GM12878 (cell line): ENCODE results near the gene RAPGEF1. TPM values are rescaled to one million over a fixed set of nuclear protein-coding genes. Genes with fewer than 3 reads are reported as not detected.

ENCODE experiments used
- ATAC-seq: fragments of 200-7000 bp; cut with Tn5 transposase; 3 replicates; pipeline ENCODE4 v1.9.1; 2020; ENCODE audit warnings: mild to moderate bottlenecking, moderate library complexity
- BruUV-seq: library from RNA; stranded (reverse); fragments of 400-500 nt; replicated peaks from 2 replicates; lab custom pipeline; 2021; lab: Mats Ljungman, UMichigan
- CTCF ChIA-PET: fragments of 300-600 bp; sonication (Branson Sonifier 250); formaldehyde crosslinking; extraction: SDS; loops from one replicate; lab custom pipeline; 2021; ENCODE audit warnings: inconsistent platforms; lab: Yijun Ruan, JAX
- POLR2A ChIA-PET: fragments of 350-600 bp; formaldehyde crosslinking; extraction: SDS; loops from one replicate; lab custom pipeline; 2021; ENCODE audit warnings: inconsistent platforms; lab: Charles Lee
- RAD21 ChIA-PET: fragments of 300-600 bp; sonication (Branson Sonifier 250); formaldehyde crosslinking; loops from one replicate; lab custom pipeline; 2023; ENCODE audit warnings: antibody characterized with exemption; ENCODE audit not compliant: unreplicated experiment; lab: Charles Lee
- SMC1A ChIA-PET: fragments of 300-600 bp; sonication (Branson Sonifier 250); formaldehyde crosslinking; loops from one replicate; lab custom pipeline; 2023; ENCODE audit not compliant: unreplicated experiment, uncharacterized antibody; lab: Charles Lee
- DNase-seq: peaks from one replicate; pipeline ENCODE4 v3.0.0-alpha.2; 2011; ENCODE audit warnings: low read depth, low spot score
- FAIRE-seq: peaks from 3 replicates; lab custom pipeline; 2011; peaks lifted over from hg19 to GRCh38; lab: Jason Lieb, UNC
- H2AFZ ChIP-seq: 2 replicates; pipeline ENCODE4 v1.6.0; 2011; ENCODE audit warnings: low read depth, low read length, control low read depth; ENCODE audit not compliant: control insufficient read depth
- H3K27ac ChIP-seq: 2 replicates; pipeline ENCODE4 v1.5.1; 2011; ENCODE audit warnings: control low read depth; ENCODE audit not compliant: control insufficient read depth, insufficient read depth
- H3K27me3 ChIP-seq, 2 experiments: replicated peaks in 1 of 2; 2 replicates each; pipeline versions ENCODE4 v1.6.0 to v1.6.1; 2011; ENCODE audit warnings: low read length in 1 of 2; ENCODE audit not compliant: control insufficient read depth in 2 of 2, insufficient read depth in 2 of 2
- H3K36me3 ChIP-seq, 2 experiments: 2 replicates each; pipeline ENCODE4 v1.5.1; 2011; ENCODE audit warnings: low read length in 1 of 2; ENCODE audit not compliant: control insufficient read depth in 2 of 2, insufficient read depth in 2 of 2
- H3K4me1 ChIP-seq: 2 replicates; pipeline ENCODE4 v1.6.1; 2011; ENCODE audit warnings: mild to moderate bottlenecking, low read length, moderate library complexity, mixed read lengths; ENCODE audit not compliant: control insufficient read depth, insufficient read depth
- H3K4me2 ChIP-seq: 2 replicates; pipeline ENCODE4 v1.6.0; 2011; ENCODE audit warnings: control low read depth; ENCODE audit not compliant: control insufficient read depth, insufficient read depth
- H3K4me3 ChIP-seq: fragments of 200-600 bp; sonication (generic); 2 replicates; pipeline ENCODE4 v1.5.1; 2016
- H3K79me2 ChIP-seq: 2 replicates; pipeline ENCODE4 v1.6.0; 2011; ENCODE audit warnings: low read length; ENCODE audit not compliant: control insufficient read depth, insufficient read depth
- H3K9ac ChIP-seq: 2 replicates; pipeline ENCODE4 v1.8.0; 2011; ENCODE audit warnings: low read length, control low read depth, mixed read lengths; ENCODE audit not compliant: control insufficient read depth, insufficient read depth
- H3K9me3 ChIP-seq: replicated peaks from 3 replicates; pipeline ENCODE4 v1.5.1; 2011; ENCODE audit warnings: mild to moderate bottlenecking, low read length; ENCODE audit not compliant: control insufficient read depth, insufficient read depth
- H4K20me1 ChIP-seq: 2 replicates; pipeline ENCODE4 v1.6.0; 2011; ENCODE audit not compliant: control insufficient read depth, insufficient read depth
- CBX3 ChIP-seq: fragments of 200-600 bp; sonication (generic); IDR thresholded peaks from 2 replicates; pipeline ENCODE4 v1.6.1; 2016; ENCODE audit warnings: low read depth, borderline replicate concordance
- CHD2 ChIP-seq: IDR thresholded peaks from 2 replicates; pipeline ENCODE4 v1.6.1; 2011; ENCODE audit warnings: low read depth, low read length, improper control_type of control experiment, borderline replicate concordance
- ETV6 ChIP-seq, 2 experiments: fragments of 450-650 bp in 1 of 2; IDR thresholded peaks in 1 of 2; conservative IDR thresholded peaks in 1 of 2; 2 replicates each; pipeline ENCODE4 v1.6.1; 2014; ENCODE audit warnings: antibody characterized with exemption in 1 of 2, borderline replicate concordance in 1 of 2, low read depth in 1 of 2, mild to moderate bottlenecking in 1 of 2, moderate library complexity in 1 of 2
- MEF2B ChIP-seq: fragments of 450-650 bp; IDR thresholded peaks from 2 replicates; pipeline ENCODE4 v1.6.1; 2018; ENCODE audit warnings: mild to moderate bottlenecking, moderate library complexity; ENCODE audit not compliant: partially characterized antibody, poor library complexity, severe bottlenecking
- RAD51 ChIP-seq: fragments of 450-650 bp; IDR thresholded peaks from 2 replicates; pipeline ENCODE4 v1.6.1; 2016; ENCODE audit warnings: moderate library complexity, mild to moderate bottlenecking, inconsistent platforms
- RUNX3 ChIP-seq: IDR thresholded peaks from 2 replicates; pipeline ENCODE4 v1.6.1; 2012; ENCODE audit warnings: low read length, inconsistent platforms
- SMAD5 ChIP-seq: IDR thresholded peaks from 2 replicates; pipeline ENCODE4 v1.6.1; 2016; ENCODE audit warnings: antibody characterized with exemption, low read depth
- YY1 ChIP-seq: IDR thresholded peaks from 2 replicates; pipeline ENCODE4 v1.6.1; 2011; ENCODE audit warnings: low read depth, mild to moderate bottlenecking, low read length
- WGBS: methylation state at CpG from one replicate; pipeline ENCODE4 v1.1.6; 2016; ENCODE audit warnings: low lambda C conversion rate; ENCODE audit not compliant: insufficient replicate concordance, insufficient coverage; ENCODE audit errors: missing lambda C conversion rate; 5-methylcytosine and 5-hydroxymethylcytosine counted together
- in situ Hi-C: fragments of 300-500 bp; cut with MboI; formaldehyde crosslinking; loops from 9 replicates; pipeline ENCODE4 v1.14.3; 2018; ENCODE audit warnings: mixed read lengths
- intact Hi-C: fragments of 100-400 bp; cut with micrococcal nuclease; formaldehyde crosslinking; loops from one replicate; pipeline ENCODE4 v1.14.2; 2022; ENCODE audit not compliant: unreplicated experiment
- polyA plus RNA-seq, 11 experiments: library from polyadenylated mRNA; depleted of rRNA in 4 of 11; unstranded in 6 of 11; stranded (reverse) in 5 of 11; fragments of >200 nt; fragmentation: Nextera tagmentation in 4 of 11; fragmentation: Illumina TruSeq in 1 of 11; extraction: Ambion mirVana in 4 of 11; extraction: Trizol in 1 of 11; gene quantifications; 1 replicate in 1 of 11; 2 replicates in 10 of 11; pipeline versions ENCODE4 v1.2.1 to v1.2.3, GENCODE V29; 2011 to 2016; ENCODE audit warnings: inconsistent platforms in 2 of 11, missing spikeins in 2 of 11, low read depth in 1 of 11
- total RNA-seq, 4 experiments: library from RNA; depleted of rRNA in 3 of 4; stranded (reverse); fragments of >200 nt in 3 of 4; fragmentation: Illumina TruSeq in 1 of 4; extraction: Trizol in 1 of 4; gene quantifications; 2 replicates each; pipeline versions ENCODE4 v1.2.1 to v1.2.3, GENCODE V29; 2013 to 2021
- TF ChIP-seq, protein P1 (sequence below): IDR thresholded peaks from 2 replicates; pipeline ENCODE4 v1.6.1; 2012; ENCODE audit warnings: low read depth, low read length, improper control_type of control experiment
- TF ChIP-seq, protein P2 (sequence below): fragments of 450-650 bp; IDR thresholded peaks from 2 replicates; pipeline ENCODE4 v1.6.1; 2016; ENCODE audit warnings: mild to moderate bottlenecking

The RAPGEF1 gene
- total and polyA plus RNA-seq, 10 of the 15 experiments (the other 5 are each of a cell fraction or from before 2014, with no cell fraction given) = 0.42 to 113 (median 45.9) TPM

DNA sequence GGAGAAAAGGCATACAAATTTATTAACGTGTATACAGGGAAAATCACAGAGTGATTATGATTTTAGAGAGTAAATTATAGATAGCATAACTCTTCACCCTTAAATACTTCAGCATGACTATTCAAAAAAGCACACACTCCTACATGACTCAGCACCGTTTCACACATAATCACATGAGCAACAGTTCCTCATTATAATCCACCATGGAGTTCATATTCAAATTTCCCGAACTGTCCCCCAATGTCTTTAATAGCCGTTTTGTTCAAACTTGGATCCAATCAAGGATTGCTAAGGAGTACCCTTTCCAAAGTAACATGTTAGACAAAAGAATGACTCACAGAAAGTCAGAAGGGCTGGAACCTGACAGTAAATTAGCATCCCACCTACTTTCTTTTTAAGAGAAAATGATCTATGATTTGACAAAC lies 32.1 kb downstream of the RAPGEF1 start (continued):
- TF ChIP-seq ETV6 (conservative IDR thresholded peaks at IDR 0.05 in 1 of 2, IDR thresholded peaks at IDR 0.05 in 1 of 2; ENCODE audit: borderline replicate concordance in 1 of 2, low read depth in 1 of 2) (no peak), RUNX3 (no peak), YY1 (no peak), MEF2B (no peak), RAD51 (peak; percentile 85), CBX3 (no peak)
- TF ChIP-seq, protein P1, sequence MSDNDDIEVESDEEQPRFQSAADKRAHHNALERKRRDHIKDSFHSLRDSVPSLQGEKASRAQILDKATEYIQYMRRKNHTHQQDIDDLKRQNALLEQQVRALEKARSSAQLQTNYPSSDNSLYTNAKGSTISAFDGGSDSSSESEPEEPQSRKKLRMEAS = no peak

DNA sequence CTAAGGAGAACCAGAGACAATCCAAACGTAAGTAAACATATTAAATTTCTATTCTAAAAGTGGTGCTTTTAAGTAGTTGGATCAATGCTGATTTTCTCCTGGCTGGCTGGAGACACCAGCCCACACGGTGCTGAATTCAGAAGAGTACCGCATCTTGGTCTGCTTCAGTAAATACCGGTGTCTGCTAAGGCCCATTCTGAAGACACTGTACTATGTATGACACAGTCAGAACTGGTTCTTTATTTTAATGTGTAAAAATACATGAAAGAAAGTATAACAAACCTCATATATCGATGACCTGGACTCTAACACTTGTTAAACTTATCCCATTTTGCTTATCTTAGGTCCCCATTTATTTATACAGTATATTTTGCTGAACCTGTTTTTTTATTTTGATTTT lies 32.8 kb downstream of the RAPGEF1 start:
- FAIRE-seq = no peak

More for the DNA sequence above, 32.8 kb downstream of the RAPGEF1 start:
- Histone ChIP-seq H3K36me3 (peaks cover 0 to 5% of the 10 kb centered on the region in 2 experiments; a peak in 1 of 4 replicates), H3K79me2 (peaks cover 100% of the 10 kb centered on the region), H4K20me1 (no peaks in the 10 kb centered on the region), H2AFZ (no peak overlapping the region), H3K4me2 (peak overlapping the region; percentile 41), H3K9me3 (no peaks in the 10 kb centered on the region), H3K27me3 (no peaks in the 10 kb centered on the region), H3K4me3 (peak overlapping the region; percentile 37; the same call in 1 of the 2 replicates), H3K27ac (peak overlapping the region; percentile 83), H3K9ac (peak overlapping the region; percentile 53), H3K4me1 (peaks cover 69% of the 10 kb centered on the region)
- ChIA-PET POLR2A (interaction anchor here (1.0 to 17.2 kb wide), 4 partner anchors 12 to 85 kb away, joined by 3 to 291 read pairs (median 60); partner anchors contain the start of gene RAPGEF1), SMC1A (interaction anchor here (0.8 to 11.5 kb wide), 5 partner anchors 14 to 48 kb away, joined by 3 to 416 read pairs (median 52); no protein-coding TSS in a partner anchor), CTCF (interaction anchor here (5.6 to 8.3 kb wide), 2 partner anchors 20 to 29 kb away, joined by 53 to 73 read pairs; no protein-coding TSS in a partner anchor), RAD21 (interaction anchor here (1.1 to 13.0 kb wide), 4 partner anchors 25 to 85 kb away, joined by 3 to 362 read pairs (median 33); partner anchors contain the start of gene RAPGEF1)
- ATAC-seq = no peak
- 41% methylated on average over 5 of the region's 5 CpGs for WGBS
- no peak for DNase-seq
- TF ChIP-seq, protein P2, sequence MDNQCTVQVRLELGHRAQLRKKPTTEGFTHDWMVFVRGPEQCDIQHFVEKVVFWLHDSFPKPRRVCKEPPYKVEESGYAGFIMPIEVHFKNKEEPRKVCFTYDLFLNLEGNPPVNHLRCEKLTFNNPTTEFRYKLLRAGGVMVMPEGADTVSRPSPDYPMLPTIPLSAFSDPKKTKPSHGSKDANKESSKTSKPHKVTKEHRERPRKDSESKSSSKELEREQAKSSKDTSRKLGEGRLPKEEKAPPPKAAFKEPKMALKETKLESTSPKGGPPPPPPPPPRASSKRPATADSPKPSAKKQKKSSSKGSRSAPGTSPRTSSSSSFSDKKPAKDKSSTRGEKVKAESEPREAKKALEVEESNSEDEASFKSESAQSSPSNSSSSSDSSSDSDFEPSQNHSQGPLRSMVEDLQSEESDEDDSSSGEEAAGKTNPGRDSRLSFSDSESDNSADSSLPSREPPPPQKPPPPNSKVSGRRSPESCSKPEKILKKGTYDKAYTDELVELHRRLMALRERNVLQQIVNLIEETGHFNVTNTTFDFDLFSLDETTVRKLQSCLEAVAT = peak; percentile 93
- TF ChIP-seq CHD2 (no peak), SMAD5 (no peak)
- intact Hi-C loops (loop anchor here (5.0 kb wide), 1 partner anchor 40 kb away; no protein-coding TSS in a partner anchor), in situ Hi-C loops (loop anchor here (25.0 kb wide), 1 partner anchor 1670 kb away; the partner anchor contains the start of gene FNBP1)
- BruUV-seq = no TSS peak
